Thymus (tissue), 11 donors: ENCODE measurements around the gene JPT2. TPM values are rescaled to one million over a fixed set of nuclear protein-coding genes. Genes with fewer than 3 reads are reported as not detected.
"Not testable (repeated sequence)": the region's sequence is repeated elsewhere in the genome, so short reads cannot be mapped to it uniquely, and the experiment has no call there.

Source experiments
- DNase-seq, 9 donors: peaks; one replicate each; pipeline ENCODE4 v3.0.0-alpha.2; 2013; ENCODE audit warnings: low spot score in 9 of 9, low read depth in 6 of 9, missing footprints in 1 of 9
- H3K27ac ChIP-seq, 2 donors: one replicate each; pipeline ENCODE4 v1.5.1; 2013; ENCODE audit warnings: control low read depth in 1 of 2, low read depth in 1 of 2, low read length in 1 of 2, mild to moderate bottlenecking in 1 of 2, moderate library complexity in 1 of 2
- H3K27me3 ChIP-seq, 2 donors: one replicate each; pipeline ENCODE4 v1.5.1; 2013; ENCODE audit warnings: low read length in 1 of 2; ENCODE audit not compliant: control insufficient read depth in 2 of 2, insufficient read depth in 1 of 2
- H3K36me3 ChIP-seq, 2 donors: one replicate each; pipeline ENCODE4 v1.5.1; 2013; ENCODE audit warnings: low read length in 1 of 2, mild to moderate bottlenecking in 1 of 2, moderate library complexity in 1 of 2; ENCODE audit not compliant: control insufficient read depth in 2 of 2, insufficient read depth in 2 of 2
- H3K4me1 ChIP-seq, 2 donors: one replicate each; pipeline ENCODE4 v1.5.1; 2013; ENCODE audit warnings: low read length in 2 of 2; ENCODE audit not compliant: control insufficient read depth in 2 of 2, insufficient read depth in 2 of 2
- H3K4me3 ChIP-seq, 2 donors: one replicate each; pipeline ENCODE4 v1.5.1; 2013; ENCODE audit warnings: low read length in 2 of 2, control low read depth in 1 of 2, mild to moderate bottlenecking in 1 of 2
- H3K9me3 ChIP-seq, 2 donors: one replicate each; pipeline ENCODE4 v1.5.1; 2013; ENCODE audit warnings: low read length in 1 of 2, mild to moderate bottlenecking in 1 of 2; ENCODE audit not compliant: control insufficient read depth in 2 of 2, insufficient read depth in 1 of 2
- WGBS: extraction: QIAGEN DNeasy Blood & Tissue Kit; methylation state at CpG from one replicate; pipeline ENCODE4 v1.1.7; 2013; 5-methylcytosine and 5-hydroxymethylcytosine counted together
- polyA plus RNA-seq: library from polyadenylated mRNA; stranded (reverse); fragments of 200-250 nt; gene quantifications from one replicate; pipeline ENCODE4 v1.2.3, GENCODE V29; 2013
- total RNA-seq: library from RNA; stranded (reverse); fragments of 120-200 nt; gene quantifications from one replicate; pipeline ENCODE4 v1.2.4, GENCODE V29; 2013
- donor health status: healthy.

The JPT2 gene
- total and polyA plus RNA-seq, 2 donors, result 31.4 to 35.1 TPM

DNA sequence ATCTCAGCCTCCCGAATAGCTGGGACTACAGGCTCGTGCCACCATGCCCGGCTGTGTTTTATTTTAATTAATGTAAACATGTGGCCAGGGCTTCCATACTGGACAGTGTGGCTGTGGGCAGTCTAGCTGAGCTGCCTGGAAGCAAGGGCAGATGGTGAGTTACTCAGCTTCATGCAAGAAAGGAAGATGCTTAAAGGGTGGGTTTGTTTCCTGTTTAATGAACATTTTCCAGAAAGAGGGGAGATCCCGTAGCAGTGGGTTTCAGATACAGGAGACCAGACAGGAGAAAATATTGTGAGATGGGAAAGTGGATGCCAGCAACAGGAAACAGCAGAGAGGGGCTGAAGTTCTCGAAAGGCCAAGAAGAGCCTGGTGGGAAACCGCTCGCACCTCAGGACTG, 35.3 kb downstream of the JPT2 start:
- H3K4me3 ChIP-seq, result no peak overlapping the region
- H3K9me3 ChIP-seq, result no peaks in the 10 kb centered on the region
- H3K4me1 ChIP-seq, result peaks cover 12 to 39% of the 10 kb centered on the region in 2 donors
- WGBS, result 84% methylated on average over 7 of the region's 7 CpGs
- no peak for DNase-seq
- peak overlapping the region in 1 of 2 donors; percentile 84 for H3K27ac ChIP-seq
- peaks cover 19 to 20% of the 10 kb centered on the region in 2 donors for H3K36me3 ChIP-seq
- no peaks in the 10 kb centered on the region for H3K27me3 ChIP-seq

DNA sequence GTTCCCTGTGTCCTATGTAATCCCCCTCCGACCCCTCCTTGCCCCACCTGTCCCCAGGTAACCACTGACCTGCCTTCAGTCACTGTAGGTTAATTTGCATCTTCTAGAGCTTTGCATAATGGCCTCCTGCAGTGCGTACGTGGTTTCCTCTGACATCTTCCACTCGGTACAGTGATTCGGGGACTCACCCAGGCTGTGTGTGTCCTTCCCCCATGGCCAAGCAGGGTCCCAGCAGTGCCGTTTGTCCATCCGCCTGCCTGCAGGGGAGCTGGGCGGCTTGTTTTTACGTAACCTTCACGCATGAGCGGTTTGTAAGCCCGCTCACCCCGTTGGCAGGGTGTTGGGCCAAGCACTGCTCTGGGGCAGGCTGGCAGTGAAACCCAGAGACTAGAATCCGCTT, 35.9 kb downstream of the JPT2 start:
- no peak for DNase-seq
- Histone ChIP-seq H3K27me3 (no peaks in the 10 kb centered on the region), H3K36me3 (peaks cover 20 to 22% of the 10 kb centered on the region in 2 donors), H3K4me1 (peaks cover 8 to 36% of the 10 kb centered on the region in 2 donors), H3K27ac (peak overlapping the region in 1 of 2 donors; percentile 26), H3K4me3 (no peak overlapping the region), H3K9me3 (no peaks in the 10 kb centered on the region)
- WGBS, result 87% methylated on average over 14 of the region's 14 CpGs

DNA sequence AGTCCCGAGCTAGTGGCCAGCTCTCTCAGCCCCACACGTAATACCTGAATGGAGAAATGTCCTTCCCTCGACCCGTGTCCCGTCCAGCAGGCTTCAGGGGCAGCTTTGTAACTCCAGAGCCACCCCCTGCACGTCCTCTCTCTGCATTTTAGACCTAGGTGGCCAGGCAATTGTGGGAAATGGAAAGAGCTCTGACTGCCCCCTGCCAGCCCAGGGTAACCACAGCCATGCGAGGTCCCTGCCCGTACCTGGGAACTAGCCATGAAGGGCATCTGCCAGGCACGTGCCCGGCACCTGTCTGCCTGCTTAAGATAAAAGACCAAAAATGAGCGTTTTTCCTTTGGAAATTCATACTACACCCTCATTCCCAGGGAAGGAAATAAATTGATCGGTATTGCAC, 37.1 kb downstream of the JPT2 start:
- WGBS, result 98% methylated on average over 12 of the region's 12 CpGs
- no peak for DNase-seq

DNA sequence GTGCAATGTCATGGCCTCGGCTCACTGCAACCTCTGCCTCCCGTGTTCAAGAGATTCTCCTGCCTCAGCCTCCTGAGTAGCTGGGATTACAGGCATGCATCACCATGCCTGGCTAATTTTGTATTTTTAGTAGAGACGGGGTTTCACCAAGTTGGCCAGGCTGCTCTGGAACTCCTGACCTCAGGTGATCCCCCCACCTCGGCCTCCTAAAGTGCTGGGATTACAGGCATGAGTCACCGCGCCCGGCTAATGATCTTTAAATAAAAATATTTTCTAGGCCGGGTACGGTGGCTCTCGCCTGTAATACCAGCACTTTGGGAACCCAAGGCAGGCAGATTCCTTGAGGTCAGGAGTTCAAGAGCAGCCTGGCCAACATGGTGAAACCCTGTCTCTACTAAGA, 40.2 kb downstream of the JPT2 start:
- H3K4me1 ChIP-seq, result peaks cover 8 to 30% of the 10 kb centered on the region in 2 donors
- H3K4me3 ChIP-seq, DNase-seq, H3K27ac ChIP-seq, H3K9me3 ChIP-seq, H3K27me3 ChIP-seq: not testable (repeated sequence)
- H3K36me3 ChIP-seq, result peaks cover 11 to 20% of the 10 kb centered on the region in 2 donors
- 92% methylated on average over 10 of the region's 10 CpGs for WGBS

More for the DNA sequence above, 37.1 kb downstream of the JPT2 start:
- Histone ChIP-seq H3K9me3 (no peaks in the 10 kb centered on the region), H3K4me1 (peaks cover 8 to 37% of the 10 kb centered on the region in 2 donors), H3K27me3 (no peaks in the 10 kb centered on the region), H3K27ac (no peak overlapping the region), H3K4me3 (no peak overlapping the region), H3K36me3 (peaks cover 17 to 20% of the 10 kb centered on the region in 2 donors)

DNA sequence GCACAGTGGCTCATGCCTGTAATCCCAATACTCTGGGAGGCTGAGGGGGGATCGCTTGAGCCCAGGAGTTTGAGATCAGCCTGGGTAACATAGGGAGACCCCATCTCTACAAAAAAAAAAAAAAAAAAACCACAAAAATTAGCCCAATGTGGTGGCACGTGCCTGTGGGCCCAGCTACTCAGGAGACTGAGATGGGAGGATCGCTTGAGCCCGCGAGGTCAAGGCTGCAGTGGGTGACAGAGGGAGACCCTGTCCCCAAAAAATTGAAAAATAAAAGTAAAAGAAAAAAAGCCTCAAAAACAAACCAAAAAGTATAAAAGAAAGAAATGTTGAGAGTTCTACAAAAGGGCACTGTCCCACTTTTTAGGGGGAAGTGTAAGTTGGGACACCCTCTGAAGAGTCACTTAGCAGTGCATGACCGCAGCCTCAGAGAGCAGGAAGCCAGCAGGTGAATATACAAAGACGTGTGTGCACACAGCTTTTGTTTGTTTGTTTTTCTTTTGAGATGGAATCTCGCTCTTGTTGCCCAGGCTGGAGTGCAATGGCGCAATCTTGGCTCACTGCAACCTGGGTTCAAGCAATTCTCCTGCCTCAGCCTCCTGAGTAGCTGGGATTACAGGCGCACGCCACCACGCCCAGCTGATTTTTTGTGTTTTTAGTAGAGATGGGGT, 41.6 kb downstream of the JPT2 start:
- peak in 2 of 9 donors; percentile 26 to 57 for DNase-seq
- Histone ChIP-seq H3K36me3 (peaks cover 12 to 19% of the 10 kb centered on the region in 2 donors), H3K4me1 (peaks cover 8 to 22% of the 10 kb centered on the region in 2 donors), H3K27ac (peak overlapping the region; percentile 31 to 52)
- not testable (repeated sequence) for H3K9me3 ChIP-seq, H3K4me3 ChIP-seq, H3K27me3 ChIP-seq
- WGBS, result 88% methylated on average over 12 of the region's 12 CpGs

DNA sequence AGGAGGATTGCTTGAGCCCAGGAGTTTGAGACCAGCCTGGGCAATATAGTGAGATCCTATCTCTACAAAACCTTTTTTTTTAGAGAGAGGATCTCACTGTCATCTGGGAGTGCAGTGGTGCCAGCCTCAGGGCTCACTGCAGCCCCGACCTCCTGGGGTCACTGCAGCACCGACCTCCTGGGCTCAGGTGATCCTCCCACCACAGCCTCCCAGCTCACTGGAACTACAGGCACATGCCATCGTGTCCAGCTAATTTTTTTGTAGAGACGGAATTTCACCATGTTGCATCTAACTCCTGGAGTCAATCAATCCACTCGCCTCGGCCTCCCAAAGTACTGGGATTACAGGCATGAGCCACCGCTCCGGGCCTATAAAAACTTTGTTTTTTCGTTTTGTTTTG, 43.3 kb downstream of the JPT2 start:
- Histone ChIP-seq H3K27ac (no peak overlapping the region), H3K4me3 (no peak overlapping the region), H3K9me3 (no peaks in the 10 kb centered on the region), H3K27me3 (no peaks in the 10 kb centered on the region), H3K4me1 (peaks cover 8 to 22% of the 10 kb centered on the region in 2 donors), H3K36me3 (peaks cover 18 to 20% of the 10 kb centered on the region in 2 donors)
- 99% methylated on average over 9 of the region's 9 CpGs for WGBS
- DNase-seq, result no peak

DNA sequence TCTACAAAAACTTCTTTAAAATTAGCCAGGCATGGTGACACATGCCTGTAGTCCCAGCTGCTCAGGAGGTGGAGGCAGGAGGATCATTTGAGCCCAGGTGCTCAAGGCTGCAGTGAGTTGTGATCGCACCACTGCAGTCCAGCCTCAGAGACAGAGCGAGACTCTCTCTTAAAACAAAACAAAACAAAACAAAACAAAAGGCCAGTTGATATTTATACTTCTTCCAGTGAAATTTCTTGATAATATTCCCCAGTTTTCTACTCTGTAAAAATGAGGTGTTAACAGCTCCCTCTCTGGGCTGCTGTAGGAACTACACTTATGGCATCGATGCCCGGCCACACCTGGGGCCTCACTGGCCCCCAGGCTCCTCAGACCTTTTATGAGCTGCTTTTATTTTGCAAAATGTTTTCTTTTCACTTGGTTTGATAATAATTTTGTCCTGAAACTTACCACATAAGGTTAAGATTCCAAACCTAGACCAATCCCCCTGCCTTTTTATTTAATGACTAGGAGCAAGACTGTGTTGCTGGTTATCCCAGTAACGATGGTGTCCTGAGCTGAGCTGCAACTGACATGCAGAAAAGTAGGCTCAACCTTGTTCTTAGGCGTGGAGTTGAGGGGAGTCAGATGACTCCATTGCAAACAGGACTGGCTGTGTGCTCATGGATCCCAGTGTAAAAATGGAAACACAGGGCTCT, 45.5 kb downstream of the JPT2 start:
- Histone ChIP-seq H3K36me3 (peaks cover 37 to 41% of the 10 kb centered on the region in 2 donors), H3K4me3 (no peak overlapping the region), H3K27me3 (no peaks in the 10 kb centered on the region), H3K27ac (peak overlapping the region in 1 of 2 donors; percentile 42), H3K9me3 (peaks cover 0 to 7% of the 10 kb centered on the region in 2 donors), H3K4me1 (peaks cover 8 to 22% of the 10 kb centered on the region in 2 donors)
- 67% methylated on average over 6 of the region's 6 CpGs for WGBS
- peak in 3 of 9 donors; percentile 43 to 56 (median 52) for DNase-seq

DNA sequence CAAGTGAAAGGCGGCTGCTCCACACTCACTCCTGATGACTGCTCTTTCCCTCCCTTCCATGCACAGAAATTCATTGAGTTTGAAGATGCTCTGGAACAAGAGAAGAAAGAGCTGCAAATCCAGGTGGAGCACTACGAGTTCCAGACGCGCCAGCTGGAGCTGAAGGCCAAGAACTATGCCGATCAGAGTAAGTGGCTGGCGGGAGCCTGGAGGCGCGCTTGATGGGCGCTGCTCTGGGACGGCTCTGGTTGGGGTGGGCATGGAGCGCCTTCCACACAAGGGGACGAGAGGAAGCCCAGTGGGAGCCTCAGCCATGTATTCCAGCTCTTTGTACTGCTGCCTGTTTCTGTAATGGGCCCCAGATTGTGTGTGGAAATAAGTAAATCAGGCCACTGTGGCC, 46.4 kb downstream of the JPT2 start:
- Histone ChIP-seq H3K4me1 (peaks cover 8 to 15% of the 10 kb centered on the region in 2 donors), H3K27ac (no peak overlapping the region), H3K9me3 (peaks cover 0 to 7% of the 10 kb centered on the region in 2 donors), H3K27me3 (no peaks in the 10 kb centered on the region), H3K36me3 (peaks cover 39 to 50% of the 10 kb centered on the region in 2 donors), H3K4me3 (no peak overlapping the region)
- DNase-seq, result no peak
- 92% methylated on average over 12 of the region's 12 CpGs for WGBS
